ENCODE results near the gene KLHDC3.
A peak's percentile ranks its signal among the peaks of the same experiment; 100 is the strongest.

Gene KLHDC3

DNA sequence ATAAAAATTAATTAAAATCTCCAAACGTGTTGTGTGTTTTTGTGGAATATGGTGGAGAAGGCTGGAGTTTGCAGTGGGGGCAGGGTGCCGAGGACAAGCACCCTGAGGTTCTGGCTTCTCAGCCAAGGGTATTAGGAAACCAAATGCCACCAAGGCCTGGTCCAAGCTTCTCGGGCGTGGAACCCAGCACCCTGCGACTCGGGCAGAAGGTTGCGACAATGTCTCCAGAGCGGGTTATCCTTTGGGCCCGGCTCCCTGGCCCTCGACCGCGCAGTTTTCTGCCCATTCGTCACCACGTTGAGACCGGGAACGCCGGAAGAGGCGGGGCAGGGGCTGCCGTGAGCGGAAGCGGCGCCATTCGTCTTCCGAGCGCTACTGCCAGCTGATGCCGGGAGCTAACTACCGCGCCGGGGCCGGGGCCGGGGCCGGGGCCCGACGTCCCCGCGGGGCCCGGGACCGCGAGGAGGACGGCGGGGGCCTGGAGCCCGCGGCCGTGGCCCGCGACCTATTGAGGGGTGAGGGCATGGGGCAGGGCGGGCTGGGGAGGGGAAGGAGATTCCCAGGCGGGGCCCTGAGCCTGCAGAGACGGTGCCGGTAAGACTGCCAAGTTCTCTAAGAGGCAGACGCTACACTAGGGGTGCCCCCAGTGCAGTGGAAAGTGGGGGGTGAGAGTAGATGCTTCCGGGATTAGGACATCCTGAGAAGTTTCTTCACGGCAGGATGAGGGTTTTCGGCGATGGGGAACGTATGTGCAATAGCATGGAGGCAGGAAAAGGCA lies 7.4 kb downstream of the KLHDC3 start, which contains the start of gene RRP36:
RRP36 (plus strand) TSS at position 354 of the 778 bp plus-strand sequence; CDS start at position 386, 32 bp downstream.
- TF ChIP-seq CTCF (IDR thresholded peaks at IDR 0.05; ENCODE audit: low read depth, low read length): no peak
- DNase-seq (ENCODE audit: low read depth in 2 of 2): peak; percentile 71 to 73
- peak within 1 kb of the TSS; percentile 96 to 98 for H3K4me3 ChIP-seq (replicated peaks in 1 of 2; ENCODE audit: low read depth in 2 of 2, low read length in 2 of 2)

- no peak for TF ChIP-seq CTCF (IDR thresholded peaks at IDR 0.05; ENCODE audit: low read depth, low read length)
- H3K4me3 ChIP-seq (replicated peaks in 1 of 2; ENCODE audit: low read depth in 2 of 2, low read length in 2 of 2): no peak overlapping the region
Observed at GRCh38 chr6:43024436-43024835, 10.4 kb downstream of the KLHDC3 start.

GRCh38 chr6:43026365-43026764 lies 12.3 kb downstream of the KLHDC3 start:
- TF ChIP-seq CTCF (IDR thresholded peaks at IDR 0.05; ENCODE audit: low read depth, low read length): no peak
- H3K4me3 ChIP-seq (replicated peaks in 1 of 2; ENCODE audit: low read depth in 2 of 2, low read length in 2 of 2): no peak overlapping the region
- DNase-seq (ENCODE audit: low read depth in 2 of 2): no peak

More at GRCh38 chr6:43024436-43024835, 10.4 kb downstream of the KLHDC3 start:
- DNase-seq (ENCODE audit: low read depth in 2 of 2): no peak

GRCh38 chr6:43029120-43029519 lies 15.1 kb downstream of the KLHDC3 start:
- DNase-seq (ENCODE audit: low read depth in 2 of 2): no peak
- TF ChIP-seq CTCF (IDR thresholded peaks at IDR 0.05; ENCODE audit: low read depth, low read length): no peak
- H3K4me3 ChIP-seq (replicated peaks in 1 of 2; ENCODE audit: low read depth in 2 of 2, low read length in 2 of 2): no peak overlapping the region

- TF ChIP-seq CTCF (IDR thresholded peaks at IDR 0.05; ENCODE audit: low read depth, low read length): no peak
- DNase-seq (ENCODE audit: low read depth in 2 of 2): no peak
- no peak overlapping the region for H3K4me3 ChIP-seq (replicated peaks in 1 of 2; ENCODE audit: low read depth in 2 of 2, low read length in 2 of 2)
Observed at GRCh38 chr6:43032326-43032725, 18.3 kb downstream of the KLHDC3 start.

DNA sequence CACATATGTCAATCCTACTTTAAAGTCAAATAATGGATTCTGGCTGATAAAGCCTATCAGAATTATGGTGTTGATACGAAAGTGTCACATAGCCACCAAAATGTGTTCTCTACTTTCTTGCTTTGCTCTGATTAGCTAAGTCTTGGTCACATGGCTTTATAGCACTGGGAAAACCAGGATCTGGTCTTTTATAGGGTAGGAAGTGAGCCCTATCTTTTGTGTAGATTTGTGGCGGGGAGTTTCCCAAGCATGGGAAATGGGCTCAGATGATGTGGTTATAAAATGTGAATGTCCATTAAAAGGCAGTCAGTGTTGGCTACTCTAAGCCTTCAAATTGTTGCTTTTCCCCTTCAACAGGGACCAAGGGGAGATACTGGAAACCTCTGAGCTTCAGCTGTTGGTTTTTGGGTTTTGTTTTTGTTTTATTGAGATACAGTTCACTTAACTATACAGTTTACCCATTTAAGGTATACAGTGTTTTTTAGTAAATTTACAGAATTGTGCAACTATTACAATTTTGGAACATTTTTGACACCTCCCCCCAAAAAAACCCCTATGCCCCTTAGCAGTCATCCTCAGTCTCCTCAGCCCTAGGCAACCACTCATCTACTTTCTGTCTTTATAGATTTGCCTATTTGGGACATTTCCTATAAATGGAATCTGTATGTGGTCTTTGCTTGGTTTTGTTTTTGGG lies 19.6 kb downstream of the KLHDC3 start:
- no peak for TF ChIP-seq CTCF (IDR thresholded peaks at IDR 0.05; ENCODE audit: low read depth, low read length)
- DNase-seq (ENCODE audit: low read depth in 2 of 2): no peak
- no peak overlapping the region for H3K4me3 ChIP-seq (replicated peaks in 1 of 2; ENCODE audit: low read depth in 2 of 2, low read length in 2 of 2)

All from cardiac fibroblast (primary cell).